Neural cell (in vitro differentiated cells): ENCODE data around the gene TESK1.
"Not testable (repeated sequence)": the region's sequence is repeated elsewhere in the genome, so short reads cannot be mapped to it uniquely, and the experiment has no call there.

Experiments used
- EP300 ChIP-seq: fragments of 450-650 bp; conservative IDR thresholded peaks from 2 replicates; pipeline ENCODE4 v1.6.1; 2014; ENCODE audit warnings: antibody characterized with exemption, mild to moderate bottlenecking, moderate library complexity; ENCODE audit not compliant: poor library complexity, severe bottlenecking
- EZH2 ChIP-seq: fragments of 200-600, 300-800 bp; shearing (Covaris generic), sonication (generic); IDR thresholded peaks from 2 replicates; pipeline ENCODE4 v1.6.1; 2014; ENCODE audit warnings: antibody characterized with exemption, low read length, borderline replicate concordance, mild to moderate bottlenecking; ENCODE audit not compliant: insufficient read depth, poor library complexity, severe bottlenecking
- MXI1 ChIP-seq: fragments of 450-650 bp; conservative IDR thresholded peaks from 2 replicates; pipeline ENCODE4 v1.6.1; 2014; ENCODE audit warnings: antibody characterized with exemption, mild to moderate bottlenecking; ENCODE audit not compliant: poor library complexity, severe bottlenecking
- POLR2AphosphoS5 ChIP-seq: IDR thresholded peaks from 2 replicates; pipeline ENCODE4 v1.6.1; 2012
- RAD21 ChIP-seq: fragments of 450-650 bp; conservative IDR thresholded peaks from 2 replicates; pipeline ENCODE4 v1.6.1; 2014; ENCODE audit warnings: antibody characterized with exemption, mild to moderate bottlenecking, moderate library complexity
- REST ChIP-seq: IDR thresholded peaks from 2 replicates; pipeline ENCODE4 v1.6.1; 2012; ENCODE audit warnings: borderline replicate concordance
- SMC3 ChIP-seq: fragments of 450-650 bp; conservative IDR thresholded peaks from 2 replicates; pipeline ENCODE4 v1.6.1; 2014; ENCODE audit warnings: antibody characterized with exemption, mild to moderate bottlenecking, moderate library complexity; ENCODE audit not compliant: poor library complexity
- TAF1 ChIP-seq: IDR thresholded peaks from 2 replicates; pipeline ENCODE4 v1.6.1; 2012; ENCODE audit warnings: low read depth
- TF ChIP-seq, protein P1 (sequence below): fragments of 450-650 bp; IDR thresholded peaks from 2 replicates; pipeline ENCODE4 v1.5.1; 2014; ENCODE audit warnings: antibody characterized with exemption, mild to moderate bottlenecking, moderate library complexity; ENCODE audit not compliant: poor library complexity, severe bottlenecking

DNA sequence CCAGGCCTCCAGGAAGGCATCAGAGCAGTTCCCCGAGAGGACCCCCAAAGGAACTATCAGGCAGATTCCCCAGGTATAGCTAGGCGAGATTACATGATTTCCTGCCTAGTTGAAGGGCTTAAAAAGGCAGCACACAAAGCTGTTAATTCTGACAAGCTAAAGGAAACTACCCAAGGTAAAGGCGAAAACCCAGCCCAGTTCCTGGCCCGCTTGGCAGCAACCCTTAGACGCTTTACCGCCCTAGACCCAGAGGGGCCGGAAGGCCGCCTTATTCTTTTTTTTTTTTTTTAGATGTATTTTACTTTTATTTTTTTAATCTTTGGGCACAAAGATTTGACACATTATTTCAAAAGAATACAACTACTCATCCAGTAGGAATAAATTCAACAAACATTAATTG lies 33.7 kb downstream of the TESK1 start:
- TF ChIP-seq, protein P1, sequence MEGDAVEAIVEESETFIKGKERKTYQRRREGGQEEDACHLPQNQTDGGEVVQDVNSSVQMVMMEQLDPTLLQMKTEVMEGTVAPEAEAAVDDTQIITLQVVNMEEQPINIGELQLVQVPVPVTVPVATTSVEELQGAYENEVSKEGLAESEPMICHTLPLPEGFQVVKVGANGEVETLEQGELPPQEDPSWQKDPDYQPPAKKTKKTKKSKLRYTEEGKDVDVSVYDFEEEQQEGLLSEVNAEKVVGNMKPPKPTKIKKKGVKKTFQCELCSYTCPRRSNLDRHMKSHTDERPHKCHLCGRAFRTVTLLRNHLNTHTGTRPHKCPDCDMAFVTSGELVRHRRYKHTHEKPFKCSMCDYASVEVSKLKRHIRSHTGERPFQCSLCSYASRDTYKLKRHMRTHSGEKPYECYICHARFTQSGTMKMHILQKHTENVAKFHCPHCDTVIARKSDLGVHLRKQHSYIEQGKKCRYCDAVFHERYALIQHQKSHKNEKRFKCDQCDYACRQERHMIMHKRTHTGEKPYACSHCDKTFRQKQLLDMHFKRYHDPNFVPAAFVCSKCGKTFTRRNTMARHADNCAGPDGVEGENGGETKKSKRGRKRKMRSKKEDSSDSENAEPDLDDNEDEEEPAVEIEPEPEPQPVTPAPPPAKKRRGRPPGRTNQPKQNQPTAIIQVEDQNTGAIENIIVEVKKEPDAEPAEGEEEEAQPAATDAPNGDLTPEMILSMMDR = not testable (repeated sequence)
- TF ChIP-seq REST, EP300, EZH2, TAF1, MXI1, POLR2AphosphoS5, RAD21, SMC3: not testable (repeated sequence)
